Measurements from ENCODE around the gene OVOL2. TPM values are rescaled to one million over a fixed set of nuclear protein-coding genes. Genes with fewer than 3 reads are reported as not detected.

The OVOL2 gene
- total RNA-seq (2014; rRNA removed; shearing (Covaris generic)) = 0.37 and 0.72 TPM in 2 replicates

GRCh38 chr20:18057101-18057993 is at the start of gene OVOL2:
OVOL2 (minus strand) TSS chr20:18057916; CDS start chr20:18057634, 282 bp downstream.

Small RNA genes within 50 kb of the gene (small RNA-seq; reads per million reads assigned to genes)
- not detected for gene RNU7-137P

Other genes starting within 250 kb of the OVOL2 start
- gene SNX5, start 89.1 kb downstream of the OVOL2 start, total RNA-seq (2014; rRNA removed; shearing (Covaris generic)) = 221 and 236 TPM in 2 replicates
- 17.9 and 19.8 TPM in 2 replicates for gene MGME1, start 88.9 kb downstream of the OVOL2 start, total RNA-seq (2014; rRNA removed; shearing (Covaris generic))
- 12.8 and 14.7 TPM in 2 replicates for gene KAT14, start 79.9 kb upstream of the OVOL2 start, total RNA-seq (2014; rRNA removed; shearing (Covaris generic))
- gene PET117, start 79.9 kb upstream of the OVOL2 start, total RNA-seq (2014; rRNA removed; shearing (Covaris generic)) = 23.0 and 34.4 TPM in 2 replicates
- gene ZNF133, start 230.6 kb upstream of the OVOL2 start, total RNA-seq (2014; rRNA removed; shearing (Covaris generic)) = 12.4 and 14.1 TPM in 2 replicates